ENCODE data around the gene SCGN. TPM values are rescaled to one million over a fixed set of nuclear protein-coding genes. Genes with fewer than 3 reads are reported as not detected.

Gene SCGN
- total RNA-seq, 1 experiment from 2014 or later: not detected

DNA sequence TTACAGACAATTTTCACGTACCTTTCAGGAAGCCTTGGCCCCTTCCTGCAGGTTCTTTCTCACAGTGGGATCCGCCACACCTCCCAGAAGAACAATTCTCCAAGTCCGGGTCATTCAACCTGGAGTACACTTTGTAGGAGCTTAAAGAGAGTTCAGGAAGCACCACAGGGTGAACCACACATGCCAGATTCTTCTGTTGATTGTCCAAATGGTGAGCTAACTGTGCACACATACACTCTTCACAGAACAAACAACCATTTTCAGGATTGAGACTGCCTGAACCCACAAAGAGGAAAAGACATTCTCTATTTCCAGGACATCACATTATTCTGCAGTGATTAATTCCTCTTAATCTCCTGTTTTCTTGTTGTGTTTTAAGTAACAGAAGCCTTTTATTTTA is 51.0 kb downstream of the SCGN start:
- Mint-ChIP-seq H3K4me3 (no peak overlapping the region), H3K27ac (no peak overlapping the region), H3K27me3 (ENCODE audit: low read depth) (no peaks in the 10 kb centered on the region; the same call in 1 of the 2 replicates), H3K36me3 (no peaks in the 10 kb centered on the region), H3K4me1 (no peaks in the 10 kb centered on the region), H3K9me3 (peaks cover 9% of the 10 kb centered on the region)
- ATAC-seq: no peak
- CTCF ChIA-PET: interaction anchor here (1.6 kb wide), 1 partner anchor 15 kb away, joined by 3 read pairs; no protein-coding TSS in a partner anchor
- DNase-seq (ENCODE audit: low spot score): no peak
- TF ChIP-seq, protein P1, sequence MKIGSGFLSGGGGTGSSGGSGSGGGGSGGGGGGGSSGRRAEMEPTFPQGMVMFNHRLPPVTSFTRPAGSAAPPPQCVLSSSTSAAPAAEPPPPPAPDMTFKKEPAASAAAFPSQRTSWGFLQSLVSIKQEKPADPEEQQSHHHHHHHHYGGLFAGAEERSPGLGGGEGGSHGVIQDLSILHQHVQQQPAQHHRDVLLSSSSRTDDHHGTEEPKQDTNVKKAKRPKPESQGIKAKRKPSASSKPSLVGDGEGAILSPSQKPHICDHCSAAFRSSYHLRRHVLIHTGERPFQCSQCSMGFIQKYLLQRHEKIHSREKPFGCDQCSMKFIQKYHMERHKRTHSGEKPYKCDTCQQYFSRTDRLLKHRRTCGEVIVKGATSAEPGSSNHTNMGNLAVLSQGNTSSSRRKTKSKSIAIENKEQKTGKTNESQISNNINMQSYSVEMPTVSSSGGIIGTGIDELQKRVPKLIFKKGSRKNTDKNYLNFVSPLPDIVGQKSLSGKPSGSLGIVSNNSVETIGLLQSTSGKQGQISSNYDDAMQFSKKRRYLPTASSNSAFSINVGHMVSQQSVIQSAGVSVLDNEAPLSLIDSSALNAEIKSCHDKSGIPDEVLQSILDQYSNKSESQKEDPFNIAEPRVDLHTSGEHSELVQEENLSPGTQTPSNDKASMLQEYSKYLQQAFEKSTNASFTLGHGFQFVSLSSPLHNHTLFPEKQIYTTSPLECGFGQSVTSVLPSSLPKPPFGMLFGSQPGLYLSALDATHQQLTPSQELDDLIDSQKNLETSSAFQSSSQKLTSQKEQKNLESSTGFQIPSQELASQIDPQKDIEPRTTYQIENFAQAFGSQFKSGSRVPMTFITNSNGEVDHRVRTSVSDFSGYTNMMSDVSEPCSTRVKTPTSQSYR (CRISPR knock-in tag; IDR thresholded peaks at IDR 0.05): no peak
- TF ChIP-seq, protein P2, sequence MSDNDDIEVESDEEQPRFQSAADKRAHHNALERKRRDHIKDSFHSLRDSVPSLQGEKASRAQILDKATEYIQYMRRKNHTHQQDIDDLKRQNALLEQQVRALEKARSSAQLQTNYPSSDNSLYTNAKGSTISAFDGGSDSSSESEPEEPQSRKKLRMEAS (CRISPR knock-in tag; IDR thresholded peaks at IDR 0.05): no peak
- TF ChIP-seq GTF2I (CRISPR knock-in tag; conservative IDR thresholded peaks at IDR 0.05) (no peak), OVOL2 (CRISPR knock-in tag; IDR thresholded peaks at IDR 0.05; ENCODE audit: borderline replicate concordance) (no peak), SMAD4 (CRISPR knock-in tag; IDR thresholded peaks at IDR 0.05) (no peak), ZNF317 (CRISPR knock-in tag; IDR thresholded peaks at IDR 0.05; ENCODE audit: borderline replicate concordance, low read depth) (no peak)
- POLR2A ChIA-PET: no interaction called here

DNA sequence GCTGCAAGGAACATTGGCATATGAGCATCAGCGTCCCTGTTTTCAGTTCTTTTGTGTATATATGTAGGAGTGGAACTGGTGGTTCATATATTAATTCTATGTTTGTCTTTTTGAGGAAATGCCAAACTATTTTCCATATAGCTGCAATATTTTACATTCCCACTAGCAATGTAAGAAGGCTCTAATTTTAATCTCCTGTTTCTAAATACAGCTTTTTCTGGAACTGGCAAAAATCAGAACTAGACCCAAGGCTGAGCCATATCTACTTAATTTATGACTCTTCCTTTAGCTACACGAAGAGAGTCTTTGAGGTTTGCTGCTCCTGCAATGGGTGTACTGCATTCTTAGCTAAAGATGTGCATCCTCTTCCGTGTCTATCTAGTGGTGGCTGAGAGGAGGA is 52.0 kb downstream of the SCGN start:
- Mint-ChIP-seq H3K27ac (no peak overlapping the region), H3K4me3 (no peak overlapping the region), H3K27me3 (ENCODE audit: low read depth) (no peaks in the 10 kb centered on the region; the same call in 1 of the 2 replicates), H3K36me3 (no peaks in the 10 kb centered on the region), H3K9me3 (peaks cover 1% of the 10 kb centered on the region; the same call in 1 of the 2 replicates), H3K4me1 (no peaks in the 10 kb centered on the region)
- ChIA-PET POLR2A (no interaction called here), CTCF (interaction anchor here (0.8 to 1.6 kb wide), 4 partner anchors 14 to 111 kb away, joined by 3 to 4 read pairs (median 4); no protein-coding TSS in a partner anchor)
- DNase-seq (ENCODE audit: low spot score): no peak
- TF ChIP-seq GTF2I (CRISPR knock-in tag; conservative IDR thresholded peaks at IDR 0.05) (no peak), NR1H2 (CRISPR knock-in tag; IDR thresholded peaks at IDR 0.05) (no peak)
- no peak for ATAC-seq

DNA sequence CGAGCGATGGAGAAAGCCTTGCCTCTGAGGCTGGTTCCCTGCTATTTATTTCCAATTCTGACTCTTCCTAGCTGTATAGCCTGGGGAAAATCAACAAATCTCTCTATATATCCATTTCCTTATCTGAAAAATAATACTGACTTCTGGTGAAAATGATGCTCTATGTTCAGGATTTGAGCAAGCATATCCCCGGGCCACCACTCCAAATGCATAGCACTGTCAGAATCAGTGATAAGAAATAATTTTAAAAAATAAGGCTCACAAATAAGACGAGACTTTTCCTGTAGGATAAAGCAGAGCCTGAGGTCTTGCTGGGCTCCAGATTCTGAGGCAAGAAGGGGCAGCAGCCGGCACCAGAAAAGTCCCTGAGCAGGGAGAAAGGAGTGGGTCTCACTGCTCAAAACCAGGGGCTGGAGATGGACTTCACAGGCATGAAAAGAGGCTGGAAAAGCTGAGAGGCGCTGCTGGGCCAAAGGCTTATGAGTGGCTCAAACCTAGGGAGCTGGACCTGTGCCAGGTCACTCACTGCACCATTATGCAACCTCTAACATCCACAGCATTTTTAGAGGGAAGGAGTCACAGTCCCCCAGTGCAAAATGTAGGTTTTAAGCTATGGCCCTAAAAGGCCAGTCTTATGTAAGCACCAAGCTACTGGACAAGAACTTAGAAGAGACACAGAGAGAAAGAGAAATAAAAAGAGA is 54.4 kb downstream of the SCGN start:
- POLR2A ChIA-PET: no interaction called here
- H3K27ac Mint-ChIP-seq: no peak overlapping the region
- no peaks in the 10 kb centered on the region for H3K4me1 Mint-ChIP-seq
- no peaks in the 10 kb centered on the region for H3K27me3 Mint-ChIP-seq (ENCODE audit: low read depth)
- ATAC-seq (no peak), DNase-seq (ENCODE audit: low spot score) (no peak)
- no peaks in the 10 kb centered on the region for H3K36me3 Mint-ChIP-seq
- CTCF ChIA-PET: interaction anchor here (0.9 to 2.0 kb wide), 3 partner anchors 12 to 176 kb away, joined by 3 to 6 read pairs (median 3); no protein-coding TSS in a partner anchor
- H3K4me3 Mint-ChIP-seq: no peak overlapping the region
- no peaks in the 10 kb centered on the region for H3K9me3 Mint-ChIP-seq
- TF ChIP-seq NR2C2 (CRISPR knock-in tag; IDR thresholded peaks at IDR 0.05) (no peak), RORB (CRISPR knock-in tag; IDR thresholded peaks at IDR 0.05) (no peak), ZNF317 (CRISPR knock-in tag; IDR thresholded peaks at IDR 0.05; ENCODE audit: borderline replicate concordance, low read depth) (no peak), TEAD4 (CRISPR knock-in tag; IDR thresholded peaks at IDR 0.05) (no peak), CREM (CRISPR knock-in tag; IDR thresholded peaks at IDR 0.05) (no peak), ELF4 (CRISPR knock-in tag; IDR thresholded peaks at IDR 0.05; ENCODE audit: low read depth) (no peak)
- TF ChIP-seq, protein P3, sequence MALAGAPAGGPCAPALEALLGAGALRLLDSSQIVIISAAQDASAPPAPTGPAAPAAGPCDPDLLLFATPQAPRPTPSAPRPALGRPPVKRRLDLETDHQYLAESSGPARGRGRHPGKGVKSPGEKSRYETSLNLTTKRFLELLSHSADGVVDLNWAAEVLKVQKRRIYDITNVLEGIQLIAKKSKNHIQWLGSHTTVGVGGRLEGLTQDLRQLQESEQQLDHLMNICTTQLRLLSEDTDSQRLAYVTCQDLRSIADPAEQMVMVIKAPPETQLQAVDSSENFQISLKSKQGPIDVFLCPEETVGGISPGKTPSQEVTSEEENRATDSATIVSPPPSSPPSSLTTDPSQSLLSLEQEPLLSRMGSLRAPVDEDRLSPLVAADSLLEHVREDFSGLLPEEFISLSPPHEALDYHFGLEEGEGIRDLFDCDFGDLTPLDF (CRISPR knock-in tag; IDR thresholded peaks at IDR 0.05): no peak
- TF ChIP-seq, protein P4, sequence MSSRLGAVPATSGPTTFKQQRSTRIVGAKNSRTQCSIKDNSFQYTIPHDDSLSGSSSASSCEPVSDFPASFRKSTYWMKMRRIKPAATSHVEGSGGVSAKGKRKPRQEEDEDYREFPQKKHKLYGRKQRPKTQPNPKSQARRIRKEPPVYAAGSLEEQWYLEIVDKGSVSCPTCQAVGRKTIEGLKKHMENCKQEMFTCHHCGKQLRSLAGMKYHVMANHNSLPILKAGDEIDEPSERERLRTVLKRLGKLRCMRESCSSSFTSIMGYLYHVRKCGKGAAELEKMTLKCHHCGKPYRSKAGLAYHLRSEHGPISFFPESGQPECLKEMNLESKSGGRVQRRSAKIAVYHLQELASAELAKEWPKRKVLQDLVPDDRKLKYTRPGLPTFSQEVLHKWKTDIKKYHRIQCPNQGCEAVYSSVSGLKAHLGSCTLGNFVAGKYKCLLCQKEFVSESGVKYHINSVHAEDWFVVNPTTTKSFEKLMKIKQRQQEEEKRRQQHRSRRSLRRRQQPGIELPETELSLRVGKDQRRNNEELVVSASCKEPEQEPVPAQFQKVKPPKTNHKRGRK (CRISPR knock-in tag; IDR thresholded peaks at IDR 0.05; ENCODE audit: borderline replicate concordance): no peak
- TF ChIP-seq, protein P5, sequence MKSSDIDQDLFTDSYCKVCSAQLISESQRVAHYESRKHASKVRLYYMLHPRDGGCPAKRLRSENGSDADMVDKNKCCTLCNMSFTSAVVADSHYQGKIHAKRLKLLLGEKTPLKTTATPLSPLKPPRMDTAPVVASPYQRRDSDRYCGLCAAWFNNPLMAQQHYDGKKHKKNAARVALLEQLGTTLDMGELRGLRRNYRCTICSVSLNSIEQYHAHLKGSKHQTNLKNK (CRISPR knock-in tag; IDR thresholded peaks at IDR 0.05): no peak
